Midbrain (tissue), 1 donor: ENCODE measurements around the gene KLF6.

Source experiments
- DNase-seq: peaks from one replicate; lab custom pipeline; 2025; lab: John Stamatoyannopoulos, UW

The KLF6 gene

GRCh38 chr10:3787816-3788215 is 2.8 kb upstream of the KLF6 start:
- DNase-seq, result no peak

- DNase-seq, result no peak
Measured at GRCh38 chr10:3787016-3787400, 2.0 kb upstream of the KLF6 start.

GRCh38 chr10:3786295-3787015 is 1.4 kb upstream of the KLF6 start:
- no peak for DNase-seq

GRCh38 chr10:3785851-3786271 is 852 bp upstream of the KLF6 start:
- DNase-seq, result peak; percentile 35

GRCh38 chr10:3785251-3785850 is 342 bp upstream of the KLF6 start:
- peak; percentile 97 for DNase-seq

- peak; percentile 70 for DNase-seq
Measured at GRCh38 chr10:3783682-3784432, 1.2 kb downstream of the KLF6 start.

DNA sequence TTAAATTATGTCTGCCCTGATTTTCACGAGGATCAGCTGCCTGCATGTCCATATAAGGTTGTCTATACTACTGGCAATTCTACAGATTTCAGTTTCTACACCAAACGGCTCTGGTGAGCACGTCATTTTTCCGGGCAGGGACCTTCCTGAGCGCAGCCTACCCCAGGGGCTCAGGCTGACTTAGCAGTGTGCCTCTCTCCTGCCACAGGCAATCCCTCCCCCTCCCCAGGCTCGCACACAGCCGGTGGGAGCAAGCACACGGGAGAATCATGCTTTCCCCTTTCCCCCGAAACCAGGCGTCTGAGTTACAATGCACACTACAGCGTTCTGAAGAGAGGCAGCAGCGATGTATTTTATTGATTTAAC is 1.7 kb downstream of the KLF6 start:
- DNase-seq, result peak; percentile 60

- DNase-seq, result peak; percentile 76
Measured at GRCh38 chr10:3782451-3783315, 2.3 kb downstream of the KLF6 start.

- no peak for DNase-seq
Measured at GRCh38 chr10:3782146-3782450, 2.9 kb downstream of the KLF6 start.

DNA sequence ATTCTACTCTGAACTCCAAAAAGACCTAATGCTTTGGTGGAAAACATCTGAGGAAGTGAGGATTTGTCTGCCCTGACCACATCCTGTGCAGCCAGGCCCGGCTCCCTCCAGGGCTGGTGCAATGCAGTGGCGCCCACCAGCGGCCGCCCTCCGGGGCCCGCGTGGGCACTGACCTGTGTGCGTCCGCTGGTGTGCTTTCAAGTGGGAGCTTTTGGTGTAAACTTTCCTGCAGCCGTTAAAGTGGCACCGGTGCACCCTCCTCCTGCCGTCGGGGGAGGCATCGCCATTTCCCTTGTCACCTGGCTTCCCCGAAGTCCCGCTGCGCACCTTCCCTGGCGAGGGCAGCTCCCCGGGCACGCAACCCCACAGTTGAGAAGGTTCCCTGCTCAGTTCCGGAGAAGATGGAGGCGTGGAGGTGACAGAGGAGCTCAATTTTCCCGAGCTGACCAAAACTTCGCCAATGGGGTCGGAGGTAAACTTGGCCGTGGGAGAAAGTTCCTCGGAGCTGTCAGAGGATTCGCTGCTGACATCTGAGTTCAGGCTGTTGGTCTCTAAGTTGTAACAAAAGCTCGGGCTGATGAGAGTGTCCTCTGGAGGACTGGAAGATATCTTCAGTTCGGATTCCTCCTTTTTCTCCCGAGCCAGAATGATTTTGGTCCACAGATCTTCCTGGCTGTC is 3.4 kb downstream of the KLF6 start:
- peak; percentile 27 for DNase-seq

- DNase-seq, result no peak
Measured at GRCh38 chr10:3780771-3781467, 4.1 kb downstream of the KLF6 start.

DNA sequence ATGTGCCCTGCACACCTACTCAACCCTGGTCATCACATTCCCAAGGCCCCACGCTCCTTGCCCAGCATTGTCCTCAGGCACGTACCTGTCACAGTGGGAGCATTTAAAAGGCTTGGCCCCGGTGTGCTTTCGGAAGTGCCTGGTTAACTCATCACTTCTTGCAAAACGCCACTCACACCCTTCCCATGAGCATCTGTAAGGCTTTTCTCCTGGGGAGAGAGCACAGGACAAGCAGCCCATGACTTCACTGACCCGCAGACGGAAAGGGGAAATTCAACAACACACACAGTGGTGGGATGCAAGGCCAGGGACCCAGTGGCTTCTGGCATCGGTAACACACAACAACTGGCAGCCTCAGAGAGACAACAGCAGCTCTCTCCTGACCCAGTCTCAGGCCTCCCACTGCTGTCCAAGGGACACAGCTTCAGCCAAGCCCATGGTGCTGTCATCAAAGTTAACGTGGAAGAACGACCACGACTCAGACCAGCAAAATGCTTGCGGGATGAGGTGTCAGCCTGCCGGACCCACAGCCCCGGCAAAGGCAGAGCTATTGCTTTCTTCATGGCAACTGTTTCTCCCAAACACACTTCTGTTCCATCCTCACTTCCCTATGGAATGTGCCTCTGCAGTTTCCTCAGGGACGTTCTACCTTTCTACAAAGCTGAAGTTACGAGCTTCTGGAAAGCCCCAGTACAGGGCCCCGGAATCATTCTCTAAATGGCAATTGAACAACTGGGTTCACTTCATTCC is 4.8 kb downstream of the KLF6 start:
- DNase-seq, result no peak

- DNase-seq, result no peak
Measured at GRCh38 chr10:3779158-3779741, 5.8 kb downstream of the KLF6 start.

GRCh38 chr10:3778692-3779157 is 6.3 kb downstream of the KLF6 start:
- DNase-seq, result no peak

DNA sequence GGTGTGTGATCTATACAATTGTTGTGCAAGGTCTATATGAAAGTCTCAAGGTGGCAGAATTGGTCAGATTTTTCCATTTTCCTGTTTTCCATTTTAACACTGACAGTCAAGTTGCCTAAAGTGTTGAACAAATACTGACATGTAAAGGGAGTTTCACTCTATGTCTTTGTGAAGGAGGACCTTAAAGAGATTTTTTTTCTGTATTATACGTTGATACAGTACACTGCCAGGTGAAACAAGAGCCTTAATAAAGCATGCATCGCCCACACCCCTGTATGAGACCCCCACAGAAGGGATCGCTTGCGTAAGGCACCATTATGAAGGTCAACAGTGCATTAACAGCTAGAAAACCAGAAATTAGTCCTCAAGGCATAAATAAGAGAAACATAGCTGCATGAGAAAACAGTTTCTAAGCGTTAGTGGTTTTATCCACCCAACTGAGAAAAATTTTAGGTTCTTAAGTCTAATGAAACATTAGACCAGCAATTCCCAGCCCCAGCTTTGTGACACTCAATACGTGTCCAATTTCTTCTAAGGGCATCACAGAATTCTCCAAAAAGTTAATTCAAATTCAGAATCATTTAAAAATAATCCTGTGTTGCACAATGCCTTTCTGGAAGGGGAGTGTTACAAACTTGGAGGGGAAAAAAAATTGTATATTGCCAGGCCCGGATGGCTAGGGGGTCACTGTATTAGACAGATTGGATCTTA is 6.9 kb downstream of the KLF6 start:
- no peak for DNase-seq

- no peak for DNase-seq
Measured at GRCh38 chr10:3776796-3777571, 8.0 kb downstream of the KLF6 start.

- no peak for DNase-seq
Measured at GRCh38 chr10:3775696-3776551, 9.1 kb downstream of the KLF6 start.
